ENCODE data around the gene CDH4. TPM values are rescaled to one million over a fixed set of nuclear protein-coding genes. Genes with fewer than 3 reads are reported as not detected.

CDH4 gene
- total and polyA plus RNA-seq, 2 donors from 2014 or later, result 1.1 TPM; not detected in 1

DNA sequence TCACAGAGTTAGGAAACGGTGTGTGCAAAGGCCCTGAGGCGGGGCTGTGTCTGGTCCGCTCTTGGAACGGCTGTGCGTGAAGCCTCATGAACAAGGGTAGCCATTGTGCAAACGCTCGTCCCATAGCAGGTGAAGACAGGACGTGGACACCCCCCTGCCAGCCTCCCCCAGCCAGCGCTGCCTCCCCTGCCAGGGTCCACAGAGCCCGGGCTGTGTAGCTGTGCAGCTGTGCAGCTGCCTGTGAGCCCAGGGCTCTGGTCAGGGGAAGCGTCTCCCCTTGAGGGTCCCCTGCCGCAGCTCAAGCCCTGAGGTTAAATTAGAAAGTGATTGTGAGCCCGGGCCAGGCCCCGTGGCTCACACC is 674.2 kb downstream of the CDH4 start:
- Histone ChIP-seq H3K27ac (ENCODE audit: low read depth in 2 of 2, low read length in 2 of 2) (no peak overlapping the region), H3K27me3 (ENCODE audit: control insufficient read depth, insufficient read depth, low read length) (no peaks in the 10 kb centered on the region), H3K9ac (ENCODE audit: low read length in 3 of 3) (no peak overlapping the region), H3K36me3 (ENCODE audit: control insufficient read depth in 2 of 3, insufficient read depth in 3 of 3, low read length in 3 of 3) (no peaks in the 10 kb centered on the region), H3K4me3 (ENCODE audit: low read length in 3 of 3) (no peak overlapping the region), H3K9me3 (ENCODE audit: control insufficient read depth in 2 of 3, insufficient read depth in 1 of 3, low read length in 3 of 3) (no peaks in the 10 kb centered on the region), H3K4me1 (ENCODE audit: control insufficient read depth in 2 of 3, insufficient read depth in 2 of 3, low read depth in 1 of 3, low read length in 3 of 3) (no peaks in the 10 kb centered on the region)
- intact Hi-C loops (cut with DNase I), result no loop called here
- TF ChIP-seq, protein P1, sequence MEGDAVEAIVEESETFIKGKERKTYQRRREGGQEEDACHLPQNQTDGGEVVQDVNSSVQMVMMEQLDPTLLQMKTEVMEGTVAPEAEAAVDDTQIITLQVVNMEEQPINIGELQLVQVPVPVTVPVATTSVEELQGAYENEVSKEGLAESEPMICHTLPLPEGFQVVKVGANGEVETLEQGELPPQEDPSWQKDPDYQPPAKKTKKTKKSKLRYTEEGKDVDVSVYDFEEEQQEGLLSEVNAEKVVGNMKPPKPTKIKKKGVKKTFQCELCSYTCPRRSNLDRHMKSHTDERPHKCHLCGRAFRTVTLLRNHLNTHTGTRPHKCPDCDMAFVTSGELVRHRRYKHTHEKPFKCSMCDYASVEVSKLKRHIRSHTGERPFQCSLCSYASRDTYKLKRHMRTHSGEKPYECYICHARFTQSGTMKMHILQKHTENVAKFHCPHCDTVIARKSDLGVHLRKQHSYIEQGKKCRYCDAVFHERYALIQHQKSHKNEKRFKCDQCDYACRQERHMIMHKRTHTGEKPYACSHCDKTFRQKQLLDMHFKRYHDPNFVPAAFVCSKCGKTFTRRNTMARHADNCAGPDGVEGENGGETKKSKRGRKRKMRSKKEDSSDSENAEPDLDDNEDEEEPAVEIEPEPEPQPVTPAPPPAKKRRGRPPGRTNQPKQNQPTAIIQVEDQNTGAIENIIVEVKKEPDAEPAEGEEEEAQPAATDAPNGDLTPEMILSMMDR (IDR thresholded peaks at IDR 0.05; ENCODE audit: borderline replicate concordance, extremely low read depth, insufficient read depth), result no peak
- DNase-seq, result peak in 1 of 5 donors; percentile 37
- FAIRE-seq, result no peak

DNA sequence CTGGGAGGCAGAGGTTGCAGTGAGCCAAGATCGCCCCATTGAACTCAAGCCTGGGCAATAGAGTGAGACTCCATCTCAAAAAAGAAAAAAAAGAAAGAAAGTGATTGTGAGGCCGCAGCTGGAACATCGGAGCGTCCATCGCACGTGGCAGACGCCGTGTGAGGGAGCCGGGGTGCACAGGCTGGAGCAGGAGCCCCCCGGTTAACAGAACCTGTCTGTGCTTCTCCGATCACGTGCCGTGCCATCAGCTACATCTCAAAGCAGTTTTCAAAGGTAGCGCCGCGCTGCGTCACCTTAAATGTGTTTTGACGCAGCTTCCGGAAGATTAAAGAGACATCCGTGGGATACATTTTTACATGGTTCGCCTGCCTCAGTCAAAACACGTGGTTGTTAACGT is 674.7 kb downstream of the CDH4 start:
- Histone ChIP-seq H3K9me3 (ENCODE audit: control insufficient read depth in 2 of 3, insufficient read depth in 1 of 3, low read length in 3 of 3) (no peaks in the 10 kb centered on the region), H3K4me3 (ENCODE audit: low read length in 3 of 3) (no peak overlapping the region), H3K4me1 (ENCODE audit: control insufficient read depth in 2 of 3, insufficient read depth in 2 of 3, low read depth in 1 of 3, low read length in 3 of 3) (no peaks in the 10 kb centered on the region), H3K27ac (ENCODE audit: low read depth in 2 of 2, low read length in 2 of 2) (no peak overlapping the region), H3K27me3 (ENCODE audit: control insufficient read depth, insufficient read depth, low read length) (no peaks in the 10 kb centered on the region), H3K36me3 (ENCODE audit: control insufficient read depth in 2 of 3, insufficient read depth in 3 of 3, low read length in 3 of 3) (no peaks in the 10 kb centered on the region), H3K9ac (ENCODE audit: low read length in 3 of 3) (no peak overlapping the region)
- no peak for FAIRE-seq
- TF ChIP-seq, protein P1 (IDR thresholded peaks at IDR 0.05; ENCODE audit: borderline replicate concordance, extremely low read depth, insufficient read depth), result no peak
- intact Hi-C loops (cut with DNase I), result no loop called here
- DNase-seq, result peak in 1 of 5 donors; percentile 48

DNA sequence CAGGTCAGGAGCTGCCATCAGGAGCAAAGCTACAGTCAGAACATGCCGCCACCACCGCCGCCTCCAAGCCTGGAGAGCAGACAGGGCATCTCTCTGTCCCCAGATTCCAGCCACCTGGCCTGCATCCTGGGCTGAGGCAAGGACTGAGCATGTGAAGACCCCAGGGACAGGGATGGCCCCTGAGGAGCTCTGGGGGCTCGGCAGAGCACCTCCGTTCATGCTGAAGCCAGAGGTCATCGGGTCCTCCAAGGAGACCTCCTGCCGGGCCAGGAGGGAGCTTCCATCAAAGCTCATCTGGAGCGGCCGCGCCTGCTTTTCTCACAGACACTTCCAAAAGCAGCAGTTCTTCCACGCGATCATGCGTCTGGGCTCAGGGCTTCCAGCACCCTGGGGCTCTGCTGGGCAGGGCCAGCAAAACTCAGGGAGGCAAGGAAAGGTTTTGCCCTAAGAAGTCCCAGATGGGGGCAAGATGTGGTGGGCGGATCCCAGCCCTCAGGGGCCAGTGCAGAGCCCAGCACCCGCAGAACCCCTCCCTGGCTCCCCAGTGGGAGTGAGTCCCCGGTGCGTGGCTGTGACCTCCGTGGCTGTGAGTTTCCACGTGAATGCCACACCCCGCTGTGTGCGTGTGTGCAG is 675.2 kb downstream of the CDH4 start:
- no peak overlapping the region for H3K27ac ChIP-seq (ENCODE audit: low read depth in 2 of 2, low read length in 2 of 2)
- TF ChIP-seq, protein P1 (IDR thresholded peaks at IDR 0.05; ENCODE audit: borderline replicate concordance, extremely low read depth, insufficient read depth), result no peak
- no peaks in the 10 kb centered on the region for H3K4me1 ChIP-seq (ENCODE audit: control insufficient read depth in 2 of 3, insufficient read depth in 2 of 3, low read depth in 1 of 3, low read length in 3 of 3)
- no peaks in the 10 kb centered on the region for H3K9me3 ChIP-seq (ENCODE audit: control insufficient read depth in 2 of 3, insufficient read depth in 1 of 3, low read length in 3 of 3)
- FAIRE-seq, result no peak
- no peaks in the 10 kb centered on the region for H3K27me3 ChIP-seq (ENCODE audit: control insufficient read depth, insufficient read depth, low read length)
- no peaks in the 10 kb centered on the region for H3K36me3 ChIP-seq (ENCODE audit: control insufficient read depth in 2 of 3, insufficient read depth in 3 of 3, low read length in 3 of 3)
- peak in 1 of 5 donors; percentile 65 for DNase-seq
- no peak overlapping the region for H3K9ac ChIP-seq (ENCODE audit: low read length in 3 of 3)
- no peak overlapping the region for H3K4me3 ChIP-seq (ENCODE audit: low read length in 3 of 3)
- intact Hi-C loops (cut with DNase I), result no loop called here

All from kidney (tissue), 14 donors.